GM12801 (cell line): ENCODE data around the gene HSD11B2.

Source experiments
- CTCF ChIP-seq: IDR thresholded peaks from one replicate; pipeline ENCODE4 v1.5.1; 2011; ENCODE audit warnings: control low read depth; ENCODE audit not compliant: insufficient read length; ENCODE audit errors: extremely low read depth

The HSD11B2 gene

GRCh38 chr16:67429053-67429798 is 1.7 kb upstream of the HSD11B2 start:
- no peak for TF ChIP-seq CTCF

DNA sequence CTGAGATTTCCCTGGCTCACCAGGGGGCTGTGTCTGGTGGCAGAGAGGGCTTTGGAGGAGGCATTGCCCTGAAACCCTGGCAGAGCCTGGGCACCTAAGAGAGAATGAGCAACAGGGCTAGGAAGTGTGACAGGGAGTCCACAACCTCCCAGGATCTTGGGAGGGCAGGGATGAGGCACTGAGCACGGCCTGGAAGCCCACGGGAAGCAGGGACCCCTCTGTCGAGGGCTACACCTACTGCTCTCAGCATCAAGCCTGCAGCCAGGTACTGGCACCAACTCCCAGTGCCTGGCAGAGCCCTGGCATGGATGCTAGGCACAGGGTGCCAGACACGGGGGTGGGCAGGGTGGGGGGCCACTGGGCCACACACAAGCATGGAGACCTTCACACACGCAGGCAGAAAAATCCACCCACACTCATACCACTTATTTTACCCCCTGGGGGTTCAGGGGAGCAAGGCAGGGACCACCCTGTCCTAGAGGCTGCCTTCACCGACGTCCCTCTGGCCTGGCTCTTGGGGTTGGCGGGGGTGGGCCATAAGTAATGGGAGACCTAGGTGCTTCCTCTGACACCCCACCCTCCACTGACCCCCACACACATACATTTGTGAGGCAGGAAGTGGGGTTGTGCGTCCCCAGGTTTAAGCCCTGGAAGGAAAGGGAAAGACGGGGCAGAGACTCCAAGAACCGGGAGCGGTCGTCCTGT is 970 bp upstream of the HSD11B2 start:
- TF ChIP-seq CTCF, result no peak

- TF ChIP-seq CTCF, result no peak
Observed at GRCh38 chr16:67430504-67430976, 381 bp upstream of the HSD11B2 start.

DNA sequence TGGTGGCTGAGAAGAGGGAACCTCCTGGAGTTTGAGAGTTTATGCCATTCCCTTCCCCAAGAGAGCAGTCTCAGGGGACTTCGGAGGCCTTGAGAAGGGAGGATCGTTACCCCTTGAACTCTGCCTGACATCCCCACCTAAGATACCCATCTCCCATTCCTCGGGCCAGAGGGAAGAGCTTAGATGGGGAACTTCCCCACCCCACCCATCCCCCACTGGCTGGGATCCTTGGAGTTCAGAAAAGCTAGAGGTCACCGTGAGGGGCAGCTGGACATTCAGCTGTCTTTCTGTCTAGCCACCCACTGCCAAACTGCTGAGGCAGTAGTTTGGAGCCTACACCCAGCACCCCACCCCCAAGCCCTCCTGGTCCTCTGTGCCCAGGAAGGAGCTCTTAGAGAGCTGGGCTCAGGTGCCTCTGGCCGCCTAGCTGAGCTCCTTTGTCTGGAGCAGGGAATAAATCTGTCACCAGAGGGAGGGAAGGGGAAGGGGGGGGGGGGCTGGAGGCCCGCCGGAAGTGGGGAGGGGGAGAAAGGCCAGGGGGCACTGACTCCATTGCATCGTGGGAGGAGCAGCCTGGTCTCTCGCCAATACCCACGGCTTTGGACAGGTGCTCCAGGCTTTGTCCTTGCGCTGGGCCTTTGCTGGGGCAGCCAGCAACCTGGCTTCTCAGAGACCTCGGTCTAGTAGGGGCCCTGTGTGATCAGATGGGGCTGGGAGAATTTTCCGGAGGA is 1.0 kb downstream of the HSD11B2 start:
- no peak for TF ChIP-seq CTCF

DNA sequence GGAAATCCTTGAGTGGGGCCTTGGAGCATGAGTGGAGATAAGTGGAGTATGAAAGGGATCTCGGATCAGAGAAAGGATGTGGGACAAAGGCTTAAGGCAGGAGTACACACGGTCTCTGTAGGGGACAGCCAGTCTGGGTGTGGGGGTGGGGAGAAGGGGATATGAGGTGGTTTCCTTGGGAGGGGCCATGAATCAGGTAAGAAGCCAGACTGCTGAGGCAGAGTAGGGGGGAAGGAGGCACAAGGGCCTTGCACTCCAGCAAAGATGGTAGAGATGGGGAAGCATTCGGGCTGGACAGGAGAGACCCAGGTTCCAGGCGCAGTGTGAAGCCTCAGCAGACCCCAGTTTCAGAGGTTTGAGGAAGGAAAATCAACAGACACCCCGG is 1.6 kb downstream of the HSD11B2 start:
- TF ChIP-seq CTCF, result no peak

- no peak for TF ChIP-seq CTCF
Observed at GRCh38 chr16:67433131-67433719, 2.3 kb downstream of the HSD11B2 start.

GRCh38 chr16:67435758-67436164 is 4.8 kb downstream of the HSD11B2 start:
- no peak for TF ChIP-seq CTCF
